A673 (cell line): ENCODE measurements around the gene LMBR1. TPM values are rescaled to one million over a fixed set of nuclear protein-coding genes. Genes with fewer than 3 reads are reported as not detected.
"Not testable (repeated sequence)": the region's sequence is repeated elsewhere in the genome, so short reads cannot be mapped to it uniquely, and the experiment has no call there.

Source experiments
- BruUV-seq: library from RNA; stranded (reverse); fragments of 400-500 nt; replicated peaks from 2 replicates; lab custom pipeline; 2021; lab: Mats Ljungman, UMichigan
- CTCF ChIA-PET: fragments of 300-600 bp; sonication (Branson Sonifier 250); formaldehyde crosslinking; loops from one replicate; lab custom pipeline; 2022; ENCODE audit warnings: antibody characterized with exemption; lab: Charles Lee
- POLR2A ChIA-PET: fragments of 300-600 bp; sonication (Branson Sonifier 250); formaldehyde crosslinking; loops from one replicate; lab custom pipeline; 2022; ENCODE audit warnings: antibody characterized with exemption; ENCODE audit not compliant: low non-redundant PET; lab: Charles Lee
- DNase-seq: peaks from one replicate; pipeline ENCODE4 v3.0.0-alpha.2; 2015; ENCODE audit warnings: low spot score
- H3K27ac ChIP-seq: fragments of 200-600 bp; sonication (generic); 2 replicates; pipeline ENCODE4 v1.5.1; 2016; ENCODE audit warnings: mixed run types, low read depth, mild to moderate bottlenecking, mixed read lengths, antibody characterized with exemption, low read length; ENCODE audit not compliant: poor library complexity, severe bottlenecking
- H3K27me3 ChIP-seq: fragments of 200-600 bp; sonication (generic); replicated peaks from 2 replicates; pipeline ENCODE4 v1.6.1; 2017; ENCODE audit warnings: mixed run types, low read depth, mild to moderate bottlenecking, mixed read lengths, antibody characterized with exemption, low read length; ENCODE audit not compliant: insufficient read depth, poor library complexity
- H3K36me3 ChIP-seq: fragments of 200-600 bp; sonication (generic); 2 replicates; pipeline ENCODE4 v1.6.1; 2016; ENCODE audit warnings: mixed run types, mild to moderate bottlenecking, mixed read lengths, antibody characterized with exemption, low read length; ENCODE audit not compliant: insufficient read depth, poor library complexity, severe bottlenecking
- H3K4me1 ChIP-seq: fragments of 200-600 bp; sonication (generic); 2 replicates; pipeline ENCODE4 v1.6.1; 2017; ENCODE audit warnings: mixed run types, mild to moderate bottlenecking, mixed read lengths, antibody characterized with exemption, low read length; ENCODE audit not compliant: insufficient read depth, poor library complexity, severe bottlenecking
- H3K4me3 ChIP-seq: fragments of 200-600 bp; sonication (generic); 2 replicates; pipeline ENCODE4 v1.5.1; 2016; ENCODE audit warnings: low read depth, mixed run types, mild to moderate bottlenecking, mixed read lengths, low read length; ENCODE audit not compliant: poor library complexity, severe bottlenecking
- H3K9me3 ChIP-seq: fragments of 200-600 bp; sonication (generic); 2 replicates; pipeline ENCODE4 v1.6.1; 2016; ENCODE audit warnings: mixed run types, low read depth, mild to moderate bottlenecking, mixed read lengths, antibody characterized with exemption, low read length; ENCODE audit not compliant: poor library complexity, severe bottlenecking
- EZH2 ChIP-seq: fragments of 200-600 bp; sonication (generic); IDR thresholded peaks from 2 replicates; pipeline ENCODE4 v1.6.1; 2017; ENCODE audit warnings: borderline replicate concordance, low read depth, mild to moderate bottlenecking, mixed read lengths, antibody characterized with exemption, low read length; ENCODE audit not compliant: poor library complexity, severe bottlenecking
- intact Hi-C: fragments of 100-400 bp; cut with micrococcal nuclease; formaldehyde crosslinking; loops from one replicate; pipeline ENCODE4 v1.10.0; 2022; ENCODE audit not compliant: unreplicated experiment
- total RNA-seq: library from RNA; stranded (reverse); gene quantifications from 2 replicates; pipeline ENCODE4 v1.2.3, GENCODE V29; 2021
- TF ChIP-seq, protein P1 (sequence below): fragments of 300-800, 200-600 bp; sonication (generic); conservative IDR thresholded peaks from 2 replicates; pipeline ENCODE4 v1.5.1; 2017; ENCODE audit warnings: low read depth, mild to moderate bottlenecking, antibody characterized with exemption, low read length, moderate library complexity, mixed read lengths

The LMBR1 gene
- total RNA-seq, 1 experiment from 2014 or later = 50.7 TPM

GRCh38 chr7:156928406-156928747, 35.4 kb upstream of the LMBR1 start:
- intact Hi-C loops = no loop called here
- no peak for TF ChIP-seq EZH2
- TF ChIP-seq, protein P1, sequence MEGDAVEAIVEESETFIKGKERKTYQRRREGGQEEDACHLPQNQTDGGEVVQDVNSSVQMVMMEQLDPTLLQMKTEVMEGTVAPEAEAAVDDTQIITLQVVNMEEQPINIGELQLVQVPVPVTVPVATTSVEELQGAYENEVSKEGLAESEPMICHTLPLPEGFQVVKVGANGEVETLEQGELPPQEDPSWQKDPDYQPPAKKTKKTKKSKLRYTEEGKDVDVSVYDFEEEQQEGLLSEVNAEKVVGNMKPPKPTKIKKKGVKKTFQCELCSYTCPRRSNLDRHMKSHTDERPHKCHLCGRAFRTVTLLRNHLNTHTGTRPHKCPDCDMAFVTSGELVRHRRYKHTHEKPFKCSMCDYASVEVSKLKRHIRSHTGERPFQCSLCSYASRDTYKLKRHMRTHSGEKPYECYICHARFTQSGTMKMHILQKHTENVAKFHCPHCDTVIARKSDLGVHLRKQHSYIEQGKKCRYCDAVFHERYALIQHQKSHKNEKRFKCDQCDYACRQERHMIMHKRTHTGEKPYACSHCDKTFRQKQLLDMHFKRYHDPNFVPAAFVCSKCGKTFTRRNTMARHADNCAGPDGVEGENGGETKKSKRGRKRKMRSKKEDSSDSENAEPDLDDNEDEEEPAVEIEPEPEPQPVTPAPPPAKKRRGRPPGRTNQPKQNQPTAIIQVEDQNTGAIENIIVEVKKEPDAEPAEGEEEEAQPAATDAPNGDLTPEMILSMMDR = no peak
- no peak for DNase-seq
- ChIA-PET POLR2A (no interaction called here), CTCF (no interaction called here)
- no TSS peak for BruUV-seq
- no peaks in the 10 kb centered on the region for H3K9me3 ChIP-seq
- H3K36me3 ChIP-seq = no peaks in the 10 kb centered on the region
- H3K4me3 ChIP-seq = no peak overlapping the region
- H3K27ac ChIP-seq = no peak overlapping the region
- H3K4me1 ChIP-seq = peaks cover 9% of the 10 kb centered on the region
- H3K27me3 ChIP-seq = no peaks in the 10 kb centered on the region

- no peak for DNase-seq
- Histone ChIP-seq H3K9me3 (no peaks in the 10 kb centered on the region), H3K27me3 (no peaks in the 10 kb centered on the region), H3K4me3 (no peak overlapping the region), H3K4me1 (peaks cover 9% of the 10 kb centered on the region), H3K27ac (no peak overlapping the region), H3K36me3 (no peaks in the 10 kb centered on the region)
- no peak for TF ChIP-seq EZH2
- TF ChIP-seq, protein P1 = no peak
- no TSS peak for BruUV-seq
- intact Hi-C loops = no loop called here
- POLR2A ChIA-PET = no interaction called here
- CTCF ChIA-PET = no interaction called here
Observed at GRCh38 chr7:156927571-156928405, 34.8 kb upstream of the LMBR1 start.

GRCh38 chr7:156925821-156926220, 32.8 kb upstream of the LMBR1 start:
- H3K9me3 ChIP-seq, DNase-seq, BruUV-seq, H3K36me3 ChIP-seq, H3K4me3 ChIP-seq, POLR2A ChIA-PET, H3K27me3 ChIP-seq, H3K27ac ChIP-seq, intact Hi-C loops, H3K4me1 ChIP-seq, CTCF ChIA-PET: not testable (repeated sequence)

DNA sequence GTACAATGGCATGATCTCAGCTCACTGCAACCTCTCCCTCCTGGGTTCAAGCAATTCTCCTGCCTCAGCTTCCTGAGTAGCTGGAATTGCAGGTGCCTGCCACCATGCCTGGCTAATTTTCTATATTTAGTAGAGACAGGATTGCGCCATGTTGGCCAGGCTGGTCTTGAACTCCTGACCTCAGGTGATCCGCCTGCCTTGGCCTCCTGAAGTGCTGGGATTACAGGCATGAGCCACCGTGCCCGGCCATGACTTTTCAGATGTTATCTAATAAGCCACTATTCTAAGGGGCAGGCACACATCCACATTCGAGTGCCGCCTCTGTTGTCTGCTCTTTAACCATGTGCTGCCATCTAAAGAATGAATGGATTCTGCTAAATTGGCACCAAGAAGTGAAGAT, 29.3 kb upstream of the LMBR1 start:
- H3K9me3 ChIP-seq, H3K27me3 ChIP-seq, H3K4me1 ChIP-seq, DNase-seq, BruUV-seq, intact Hi-C loops, H3K4me3 ChIP-seq, POLR2A ChIA-PET, H3K36me3 ChIP-seq, H3K27ac ChIP-seq, CTCF ChIA-PET: not testable (repeated sequence)

DNA sequence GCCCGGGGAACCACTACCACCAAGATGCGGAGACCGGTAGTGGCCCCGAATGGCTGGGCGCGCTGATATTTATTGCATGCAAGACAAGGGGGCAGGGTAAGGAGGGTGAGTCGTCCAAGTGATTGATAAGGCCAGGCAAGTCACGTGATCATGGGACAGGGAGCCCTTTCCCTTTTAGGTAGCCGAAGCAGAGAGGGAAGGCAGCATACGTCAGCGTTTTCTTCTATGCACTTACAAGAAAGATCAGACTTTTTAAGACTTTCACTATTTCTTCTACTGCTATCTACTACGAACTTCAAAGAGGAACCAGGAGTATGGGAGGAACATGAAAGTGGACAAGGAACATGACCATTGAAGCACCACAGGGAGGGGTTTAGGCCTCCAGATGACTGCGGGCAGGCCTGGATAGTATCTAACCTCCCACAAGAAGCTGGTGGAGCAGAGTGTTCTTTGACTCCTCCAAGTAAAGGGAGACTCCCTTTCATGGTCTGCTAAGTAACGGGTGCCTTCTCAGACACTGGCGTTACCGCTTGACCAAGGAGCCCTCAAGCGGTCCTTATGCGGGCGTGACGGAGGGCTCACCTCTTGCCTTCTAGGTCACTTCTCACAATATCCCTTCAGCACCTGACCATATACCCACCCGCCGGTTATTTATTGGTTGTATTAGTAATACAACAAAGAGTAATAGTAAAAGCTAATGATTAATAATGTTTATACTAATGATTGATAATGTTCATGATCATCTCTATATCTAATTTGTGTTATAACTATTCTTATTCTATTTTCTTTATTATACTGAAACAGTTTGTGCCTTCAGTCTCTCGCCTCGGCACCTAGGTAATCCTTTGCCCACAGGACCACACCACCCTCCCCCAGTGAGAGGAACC, 27.7 kb upstream of the LMBR1 start:
- H3K4me3 ChIP-seq, H3K36me3 ChIP-seq, H3K27ac ChIP-seq, H3K4me1 ChIP-seq, CTCF ChIA-PET, BruUV-seq, H3K9me3 ChIP-seq, intact Hi-C loops, H3K27me3 ChIP-seq, DNase-seq: not testable (repeated sequence)
- POLR2A ChIA-PET = interaction anchor here (0.6 kb wide), 1 partner anchor 354 kb away, joined by 4 read pairs; no protein-coding TSS in a partner anchor
